A673 (cell line): ENCODE results near the gene DUOXA1. TPM values are rescaled to one million over a fixed set of nuclear protein-coding genes. Genes with fewer than 3 reads are reported as not detected.

Experiments
- BruUV-seq: library from RNA; stranded (reverse); fragments of 400-500 nt; replicated peaks from 2 replicates; lab custom pipeline; 2021; lab: Mats Ljungman, UMichigan
- CTCF ChIA-PET: fragments of 300-600 bp; sonication (Branson Sonifier 250); formaldehyde crosslinking; loops from one replicate; lab custom pipeline; 2022; ENCODE audit warnings: antibody characterized with exemption; lab: Charles Lee
- POLR2A ChIA-PET: fragments of 300-600 bp; sonication (Branson Sonifier 250); formaldehyde crosslinking; loops from one replicate; lab custom pipeline; 2022; ENCODE audit warnings: antibody characterized with exemption; ENCODE audit not compliant: low non-redundant PET; lab: Charles Lee
- DNase-seq: peaks from one replicate; pipeline ENCODE4 v3.0.0-alpha.2; 2015; ENCODE audit warnings: low spot score
- H3K27ac ChIP-seq: fragments of 200-600 bp; sonication (generic); 2 replicates; pipeline ENCODE4 v1.5.1; 2016; ENCODE audit warnings: mixed run types, low read depth, mild to moderate bottlenecking, mixed read lengths, antibody characterized with exemption, low read length; ENCODE audit not compliant: poor library complexity, severe bottlenecking
- H3K27me3 ChIP-seq: fragments of 200-600 bp; sonication (generic); replicated peaks from 2 replicates; pipeline ENCODE4 v1.6.1; 2017; ENCODE audit warnings: mixed run types, low read depth, mild to moderate bottlenecking, mixed read lengths, antibody characterized with exemption, low read length; ENCODE audit not compliant: insufficient read depth, poor library complexity
- H3K36me3 ChIP-seq: fragments of 200-600 bp; sonication (generic); 2 replicates; pipeline ENCODE4 v1.6.1; 2016; ENCODE audit warnings: mixed run types, mild to moderate bottlenecking, mixed read lengths, antibody characterized with exemption, low read length; ENCODE audit not compliant: insufficient read depth, poor library complexity, severe bottlenecking
- H3K4me1 ChIP-seq: fragments of 200-600 bp; sonication (generic); 2 replicates; pipeline ENCODE4 v1.6.1; 2017; ENCODE audit warnings: mixed run types, mild to moderate bottlenecking, mixed read lengths, antibody characterized with exemption, low read length; ENCODE audit not compliant: insufficient read depth, poor library complexity, severe bottlenecking
- H3K4me3 ChIP-seq: fragments of 200-600 bp; sonication (generic); 2 replicates; pipeline ENCODE4 v1.5.1; 2016; ENCODE audit warnings: low read depth, mixed run types, mild to moderate bottlenecking, mixed read lengths, low read length; ENCODE audit not compliant: poor library complexity, severe bottlenecking
- H3K9me3 ChIP-seq: fragments of 200-600 bp; sonication (generic); 2 replicates; pipeline ENCODE4 v1.6.1; 2016; ENCODE audit warnings: mixed run types, low read depth, mild to moderate bottlenecking, mixed read lengths, antibody characterized with exemption, low read length; ENCODE audit not compliant: poor library complexity, severe bottlenecking
- EZH2 ChIP-seq: fragments of 200-600 bp; sonication (generic); IDR thresholded peaks from 2 replicates; pipeline ENCODE4 v1.6.1; 2017; ENCODE audit warnings: borderline replicate concordance, low read depth, mild to moderate bottlenecking, mixed read lengths, antibody characterized with exemption, low read length; ENCODE audit not compliant: poor library complexity, severe bottlenecking
- intact Hi-C: fragments of 100-400 bp; cut with micrococcal nuclease; formaldehyde crosslinking; loops from one replicate; pipeline ENCODE4 v1.10.0; 2022; ENCODE audit not compliant: unreplicated experiment
- total RNA-seq: library from RNA; stranded (reverse); gene quantifications from 2 replicates; pipeline ENCODE4 v1.2.3, GENCODE V29; 2021
- TF ChIP-seq, protein P1 (sequence below): fragments of 300-800, 200-600 bp; sonication (generic); conservative IDR thresholded peaks from 2 replicates; pipeline ENCODE4 v1.5.1; 2017; ENCODE audit warnings: low read depth, mild to moderate bottlenecking, antibody characterized with exemption, low read length, moderate library complexity, mixed read lengths

The DUOXA1 gene
- total RNA-seq, 1 experiment from 2014 or later = 0.95 TPM

DNA sequence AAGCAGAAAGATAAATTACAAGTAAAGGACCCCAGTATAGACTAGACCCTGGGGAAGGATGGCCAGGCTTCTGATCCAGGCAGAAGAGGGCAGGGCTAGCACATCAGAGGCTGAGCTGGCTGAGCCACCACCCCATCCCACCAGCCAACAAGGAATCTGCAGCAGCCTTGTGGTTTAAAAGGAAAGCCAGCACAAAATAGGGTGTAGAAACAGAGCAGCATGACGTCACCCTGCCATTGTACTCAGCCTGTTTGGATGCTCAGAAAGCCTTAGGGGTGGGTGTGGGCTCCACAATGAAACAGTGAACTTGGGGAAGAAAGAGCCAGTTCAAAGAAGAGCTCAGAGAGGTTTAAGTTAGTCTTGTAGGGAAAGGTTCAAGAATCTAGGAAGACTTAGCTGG is 28.3 kb upstream of the DUOXA1 start:
- TF ChIP-seq EZH2 = no peak
- TF ChIP-seq, protein P1, sequence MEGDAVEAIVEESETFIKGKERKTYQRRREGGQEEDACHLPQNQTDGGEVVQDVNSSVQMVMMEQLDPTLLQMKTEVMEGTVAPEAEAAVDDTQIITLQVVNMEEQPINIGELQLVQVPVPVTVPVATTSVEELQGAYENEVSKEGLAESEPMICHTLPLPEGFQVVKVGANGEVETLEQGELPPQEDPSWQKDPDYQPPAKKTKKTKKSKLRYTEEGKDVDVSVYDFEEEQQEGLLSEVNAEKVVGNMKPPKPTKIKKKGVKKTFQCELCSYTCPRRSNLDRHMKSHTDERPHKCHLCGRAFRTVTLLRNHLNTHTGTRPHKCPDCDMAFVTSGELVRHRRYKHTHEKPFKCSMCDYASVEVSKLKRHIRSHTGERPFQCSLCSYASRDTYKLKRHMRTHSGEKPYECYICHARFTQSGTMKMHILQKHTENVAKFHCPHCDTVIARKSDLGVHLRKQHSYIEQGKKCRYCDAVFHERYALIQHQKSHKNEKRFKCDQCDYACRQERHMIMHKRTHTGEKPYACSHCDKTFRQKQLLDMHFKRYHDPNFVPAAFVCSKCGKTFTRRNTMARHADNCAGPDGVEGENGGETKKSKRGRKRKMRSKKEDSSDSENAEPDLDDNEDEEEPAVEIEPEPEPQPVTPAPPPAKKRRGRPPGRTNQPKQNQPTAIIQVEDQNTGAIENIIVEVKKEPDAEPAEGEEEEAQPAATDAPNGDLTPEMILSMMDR = no peak
- H3K4me1 ChIP-seq = no peaks in the 10 kb centered on the region
- BruUV-seq = no TSS peak
- H3K4me3 ChIP-seq = no peak overlapping the region
- no peak overlapping the region for H3K27ac ChIP-seq
- CTCF ChIA-PET = interaction anchor here (0.7 kb wide), 1 partner anchor 59 kb away, joined by 7 read pairs; no protein-coding TSS in a partner anchor
- no peaks in the 10 kb centered on the region for H3K36me3 ChIP-seq
- intact Hi-C loops = no loop called here
- H3K27me3 ChIP-seq = no peaks in the 10 kb centered on the region
- POLR2A ChIA-PET = interaction anchor here (0.8 kb wide), 1 partner anchor 119 kb away, joined by 3 read pairs; no protein-coding TSS in a partner anchor
- H3K9me3 ChIP-seq = no peaks in the 10 kb centered on the region
- peak; percentile 33 for DNase-seq

DNA sequence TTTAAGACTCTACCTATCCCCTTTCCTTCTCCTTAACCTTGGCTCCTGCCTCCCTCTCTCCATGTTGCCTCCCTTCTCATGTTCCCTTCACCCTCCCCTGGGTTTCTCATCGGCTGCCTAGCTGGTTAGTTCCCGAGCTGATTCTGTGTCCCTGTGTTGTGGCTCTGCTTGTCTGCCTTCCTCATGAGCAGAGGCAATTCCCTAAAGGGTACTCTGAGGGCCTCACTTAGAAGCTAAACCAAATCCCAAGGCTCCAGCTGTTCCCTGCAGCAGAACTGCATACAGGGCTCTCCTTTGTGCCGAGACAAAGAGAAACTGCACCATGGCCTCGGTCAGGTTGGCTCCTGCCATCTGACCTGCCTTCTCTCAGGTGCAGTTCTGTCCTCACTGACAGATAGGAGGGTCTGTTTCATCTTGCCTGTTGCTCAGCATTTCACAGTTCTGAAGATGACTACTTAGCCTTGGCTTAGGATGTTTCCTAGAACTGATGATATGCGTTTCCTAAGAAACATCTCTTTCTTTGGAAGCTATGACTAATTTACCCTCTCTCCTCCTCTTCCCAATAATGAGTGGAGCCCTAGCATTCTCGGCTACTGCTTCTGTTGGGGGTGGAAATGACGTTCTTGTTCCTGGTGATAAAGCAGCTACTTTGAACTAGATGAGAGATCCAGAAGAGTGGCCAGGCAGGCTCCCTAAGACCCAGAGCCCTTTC is 27.2 kb upstream of the DUOXA1 start:
- no TSS peak for BruUV-seq
- TF ChIP-seq, protein P1 = no peak
- no peak for TF ChIP-seq EZH2
- H3K27ac ChIP-seq = no peak overlapping the region
- H3K27me3 ChIP-seq = no peaks in the 10 kb centered on the region
- ChIA-PET CTCF (no interaction called here), POLR2A (no interaction called here)
- no peaks in the 10 kb centered on the region for H3K4me1 ChIP-seq
- intact Hi-C loops = no loop called here
- no peak overlapping the region for H3K4me3 ChIP-seq
- no peak for DNase-seq
- no peaks in the 10 kb centered on the region for H3K9me3 ChIP-seq
- no peaks in the 10 kb centered on the region for H3K36me3 ChIP-seq

DNA sequence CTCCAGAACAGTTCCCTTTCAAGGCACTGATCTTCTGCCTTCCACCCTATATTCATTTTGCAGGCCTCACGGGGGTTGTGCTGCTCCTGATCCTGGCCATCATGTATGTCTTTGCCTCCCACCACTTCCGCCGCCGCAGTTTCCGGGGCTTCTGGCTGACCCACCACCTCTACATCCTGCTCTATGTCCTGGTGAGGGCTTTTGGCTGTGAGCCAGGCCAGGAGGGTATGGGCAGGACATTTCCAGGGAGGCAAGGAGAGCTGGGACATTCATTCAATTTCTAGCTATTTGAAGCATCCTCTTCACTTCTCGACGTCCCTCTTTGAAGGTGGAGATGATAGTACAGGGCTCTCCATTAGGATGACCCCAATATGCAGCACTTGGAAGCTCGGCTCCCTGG is 26.1 kb upstream of the DUOXA1 start:
- Histone ChIP-seq H3K27me3 (no peaks in the 10 kb centered on the region), H3K4me3 (no peak overlapping the region), H3K27ac (no peak overlapping the region), H3K9me3 (no peaks in the 10 kb centered on the region), H3K36me3 (no peaks in the 10 kb centered on the region), H3K4me1 (no peaks in the 10 kb centered on the region)
- intact Hi-C loops = no loop called here
- TF ChIP-seq, protein P1 = no peak
- no peak for TF ChIP-seq EZH2
- CTCF ChIA-PET = no interaction called here
- DNase-seq = no peak
- POLR2A ChIA-PET = no interaction called here
- no TSS peak for BruUV-seq
